HL-60 (cell line): ENCODE measurements around the gene IFNAR2.

Experiments
- DNase-seq, 2 experiments: peaks; one replicate each; pipeline ENCODE4 v3.0.0-alpha.2; 2010 to 2020; ENCODE audit warnings: low read depth in 1 of 2, low spot score in 1 of 2
- H3K27ac ChIP-seq: fragments of 250-450 bp; sonication (Bioruptor Pico); replicated peaks from 2 replicates; pipeline ENCODE4 v1.5.1; 2020; ENCODE audit warnings: mild to moderate bottlenecking, moderate library complexity
- H3K27me3 ChIP-seq: fragments of 250-450 bp; sonication (Bioruptor Pico); 2 replicates; pipeline ENCODE4 v1.5.1; 2021; ENCODE audit warnings: mild to moderate bottlenecking, moderate library complexity; ENCODE audit not compliant: insufficient read depth, poor library complexity, severe bottlenecking
- H3K4me3 ChIP-seq: replicated peaks from 2 replicates; pipeline ENCODE4 v1.5.1; 2011; ENCODE audit warnings: mild to moderate bottlenecking, control low read depth, low read length; ENCODE audit not compliant: insufficient read depth
- GABPA ChIP-seq: IDR thresholded peaks from 2 replicates; pipeline ENCODE4 v1.6.1; 2012; ENCODE audit warnings: low read depth
- POLR2AphosphoS5 ChIP-seq: IDR thresholded peaks from 2 replicates; pipeline ENCODE4 v1.6.1; 2012; ENCODE audit warnings: low read depth
- REST ChIP-seq: IDR thresholded peaks from 2 replicates; pipeline ENCODE4 v1.6.1; 2012; ENCODE audit warnings: low read depth; ENCODE audit not compliant: insufficient replicate concordance
- SPI1 ChIP-seq: IDR thresholded peaks from 2 replicates; pipeline ENCODE4 v1.6.1; 2012; ENCODE audit warnings: low read depth, mild to moderate bottlenecking, borderline replicate concordance
- TF ChIP-seq, protein P1 (sequence below): IDR thresholded peaks from one replicate; pipeline ENCODE4 v1.5.1; 2011; ENCODE audit warnings: low read length, control low read depth, inconsistent platforms; ENCODE audit not compliant: insufficient read depth

The IFNAR2 gene

DNA sequence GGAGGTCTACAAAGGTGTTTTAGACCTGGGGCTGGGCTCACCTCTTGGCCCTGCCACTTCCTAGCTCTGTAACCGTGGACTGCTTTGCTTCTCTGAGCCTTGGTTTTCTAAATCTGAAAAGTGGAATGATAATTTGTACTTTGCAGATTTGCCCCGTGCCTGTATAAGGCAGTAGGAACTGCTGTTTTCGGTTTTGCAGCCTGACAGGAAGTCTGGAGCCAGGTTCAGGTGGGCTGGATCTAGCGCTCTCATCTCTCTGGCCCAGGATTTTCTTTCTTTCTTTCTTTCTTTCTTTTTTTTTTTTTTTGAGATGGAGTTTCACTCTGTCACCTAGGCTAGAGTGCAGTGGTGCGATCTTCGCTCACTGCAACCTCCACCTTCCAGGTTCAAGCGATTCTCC lies 17.2 kb downstream of the IFNAR2 start:
- TF ChIP-seq, protein P1, sequence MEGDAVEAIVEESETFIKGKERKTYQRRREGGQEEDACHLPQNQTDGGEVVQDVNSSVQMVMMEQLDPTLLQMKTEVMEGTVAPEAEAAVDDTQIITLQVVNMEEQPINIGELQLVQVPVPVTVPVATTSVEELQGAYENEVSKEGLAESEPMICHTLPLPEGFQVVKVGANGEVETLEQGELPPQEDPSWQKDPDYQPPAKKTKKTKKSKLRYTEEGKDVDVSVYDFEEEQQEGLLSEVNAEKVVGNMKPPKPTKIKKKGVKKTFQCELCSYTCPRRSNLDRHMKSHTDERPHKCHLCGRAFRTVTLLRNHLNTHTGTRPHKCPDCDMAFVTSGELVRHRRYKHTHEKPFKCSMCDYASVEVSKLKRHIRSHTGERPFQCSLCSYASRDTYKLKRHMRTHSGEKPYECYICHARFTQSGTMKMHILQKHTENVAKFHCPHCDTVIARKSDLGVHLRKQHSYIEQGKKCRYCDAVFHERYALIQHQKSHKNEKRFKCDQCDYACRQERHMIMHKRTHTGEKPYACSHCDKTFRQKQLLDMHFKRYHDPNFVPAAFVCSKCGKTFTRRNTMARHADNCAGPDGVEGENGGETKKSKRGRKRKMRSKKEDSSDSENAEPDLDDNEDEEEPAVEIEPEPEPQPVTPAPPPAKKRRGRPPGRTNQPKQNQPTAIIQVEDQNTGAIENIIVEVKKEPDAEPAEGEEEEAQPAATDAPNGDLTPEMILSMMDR, result no peak
- TF ChIP-seq GABPA, result no peak
- no peak for TF ChIP-seq REST
- no peak for TF ChIP-seq SPI1
- TF ChIP-seq POLR2AphosphoS5, result no peak
- Histone ChIP-seq H3K27me3 (no peaks in the 10 kb centered on the region), H3K27ac (peak overlapping the region; percentile 73), H3K4me3 (no peak overlapping the region)
- no peak for DNase-seq

DNA sequence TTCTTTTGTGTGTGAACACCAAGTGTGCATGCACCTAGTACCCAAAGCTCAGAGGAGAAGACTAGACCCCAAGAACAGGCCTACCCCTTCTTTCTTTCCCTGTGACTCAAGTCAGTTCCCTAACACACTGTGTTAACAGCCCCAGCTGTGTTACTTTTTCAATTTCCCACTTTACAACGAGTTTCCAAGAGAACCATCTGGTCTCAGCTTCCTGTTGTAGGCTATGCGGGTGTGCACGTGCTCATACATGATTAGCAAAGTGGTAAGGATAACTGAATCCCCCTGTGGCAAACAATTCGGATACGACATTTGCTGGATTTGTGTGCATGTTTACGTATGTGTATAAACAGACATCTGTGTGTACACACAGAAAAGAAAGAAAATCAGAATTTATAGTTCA lies 17.9 kb downstream of the IFNAR2 start:
- TF ChIP-seq POLR2AphosphoS5, result peak; percentile 87
- TF ChIP-seq, protein P1, result no peak
- TF ChIP-seq GABPA, result peak; percentile 27; the same call in 1 of the 2 replicates
- TF ChIP-seq REST, result no peak
- TF ChIP-seq SPI1, result peak; percentile 42; the same call in 1 of the 2 replicates
- peak overlapping the region; percentile 73 for H3K27ac ChIP-seq
- no peak overlapping the region for H3K4me3 ChIP-seq
- DNase-seq, result peak; percentile 65 to 80
- H3K27me3 ChIP-seq, result no peaks in the 10 kb centered on the region

DNA sequence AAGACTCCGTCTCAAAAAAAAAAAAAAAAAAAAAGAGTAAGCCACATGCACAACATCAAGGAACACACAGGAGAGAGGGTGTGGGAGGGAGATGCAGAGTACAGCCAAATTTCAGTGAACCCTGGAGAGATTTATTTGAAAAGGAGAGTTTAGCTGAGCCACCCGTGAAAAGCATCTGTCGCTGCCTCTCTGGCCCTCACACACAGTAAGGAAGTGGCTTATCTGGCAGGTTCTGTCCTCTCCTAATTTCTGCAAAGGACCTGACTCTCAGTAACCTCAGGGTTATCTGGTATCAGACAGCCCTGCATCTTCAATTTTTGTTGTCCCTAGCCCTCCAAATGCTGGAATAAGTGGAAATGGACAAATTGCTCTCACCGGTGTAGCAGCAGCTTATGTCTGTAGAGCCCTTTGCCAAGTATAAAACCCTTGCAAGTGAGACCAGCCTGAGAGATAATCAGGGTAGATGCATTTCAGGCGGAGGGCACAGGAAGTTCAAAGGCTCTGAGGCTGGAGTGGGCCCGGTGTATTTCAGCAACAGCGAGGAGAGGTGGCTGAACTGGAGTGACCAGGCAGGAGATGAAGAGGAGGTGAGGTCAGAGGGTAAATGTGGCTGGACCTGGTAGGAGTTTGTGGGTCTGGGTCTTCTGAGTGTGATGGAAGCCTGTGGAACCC lies 19.7 kb downstream of the IFNAR2 start:
- no peak for DNase-seq
- Histone ChIP-seq H3K27me3 (no peaks in the 10 kb centered on the region), H3K4me3 (no peak overlapping the region), H3K27ac (no peak overlapping the region)
- TF ChIP-seq REST (no peak), POLR2AphosphoS5 (no peak), SPI1 (no peak), GABPA (no peak)
- TF ChIP-seq, protein P1, result no peak
